ENCODE results near the gene PTP4A2.
"Not testable (repeated sequence)": the region's sequence is repeated elsewhere in the genome, so short reads cannot be mapped to it uniquely, and the experiment has no call there.

The PTP4A2 gene

DNA sequence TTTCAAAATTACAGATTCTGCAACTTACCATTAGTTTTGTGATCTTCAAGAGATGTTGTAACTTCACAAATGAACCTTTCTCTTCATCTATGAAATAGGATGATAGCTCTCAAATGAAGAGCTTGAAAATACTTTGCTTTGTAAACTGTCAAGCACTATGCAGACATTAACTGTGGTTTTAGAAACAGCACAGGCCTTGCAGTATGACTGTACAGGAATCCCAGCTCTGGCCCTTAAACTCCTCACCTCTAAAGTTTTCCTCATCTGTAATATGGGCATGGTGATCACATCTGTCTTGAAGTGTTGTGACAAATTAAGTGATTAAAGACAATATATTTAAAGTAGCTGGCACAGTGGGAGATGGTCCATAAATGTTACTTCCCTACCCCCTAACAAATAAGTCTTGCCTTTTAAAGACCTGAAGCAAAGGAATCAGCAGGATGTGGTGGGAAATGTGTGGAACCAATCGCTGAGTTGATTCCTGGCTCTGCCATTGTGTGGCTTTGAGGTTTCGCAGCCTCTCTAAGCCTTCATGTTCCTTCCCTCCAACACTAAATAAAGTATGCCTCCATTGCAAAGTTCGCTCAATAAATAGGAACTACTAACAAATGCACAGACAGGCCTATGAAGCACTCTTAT lies 5.5 kb upstream of the PTP4A2 start:
- Mint-ChIP-seq H3K9me3 (no peaks in the 10 kb centered on the region), H3K36me3 (ENCODE audit: low read depth) (no peaks in the 10 kb centered on the region), H3K4me1 (peaks cover 41% of the 10 kb centered on the region), H3K27ac (peak overlapping the region; percentile 96 to 98 (median 98)), H3K27me3 (ENCODE audit: low read depth) (no peaks in the 10 kb centered on the region), H3K4me3 (peak overlapping the region; percentile 79 to 84 (median 83))
- TF ChIP-seq CTCF (IDR thresholded peaks at IDR 0.05; ENCODE audit: unreplicated experiment in 3 of 3), result no peak

GRCh38 chr1:31942061-31942460 lies 3.9 kb upstream of the PTP4A2 start:
- not testable (repeated sequence) for H3K9me3 Mint-ChIP-seq; H3K36me3 Mint-ChIP-seq (ENCODE audit: low read depth); H3K27me3 Mint-ChIP-seq (ENCODE audit: low read depth)
- Mint-ChIP-seq H3K4me1 (peaks cover 45% of the 10 kb centered on the region), H3K27ac (peak overlapping the region; percentile 75 to 89 (median 89)), H3K4me3 (peak overlapping the region; percentile 24 to 27 (median 26))

GRCh38 chr1:31939484-31940329 lies 1.5 kb upstream of the PTP4A2 start:
- peak in 2 of 3 experiments; percentile 30 to 41 for TF ChIP-seq CTCF (IDR thresholded peaks at IDR 0.05; ENCODE audit: unreplicated experiment in 3 of 3)
- Mint-ChIP-seq H3K4me3 (peak overlapping the region; percentile 75 to 86 (median 81)), H3K27me3 (ENCODE audit: low read depth) (peaks cover 4% of the 10 kb centered on the region), H3K9me3 (no peaks in the 10 kb centered on the region), H3K27ac (peak overlapping the region; percentile 86 to 97 (median 92)), H3K4me1 (peaks cover 55% of the 10 kb centered on the region), H3K36me3 (ENCODE audit: low read depth) (no peaks in the 10 kb centered on the region)

DNA sequence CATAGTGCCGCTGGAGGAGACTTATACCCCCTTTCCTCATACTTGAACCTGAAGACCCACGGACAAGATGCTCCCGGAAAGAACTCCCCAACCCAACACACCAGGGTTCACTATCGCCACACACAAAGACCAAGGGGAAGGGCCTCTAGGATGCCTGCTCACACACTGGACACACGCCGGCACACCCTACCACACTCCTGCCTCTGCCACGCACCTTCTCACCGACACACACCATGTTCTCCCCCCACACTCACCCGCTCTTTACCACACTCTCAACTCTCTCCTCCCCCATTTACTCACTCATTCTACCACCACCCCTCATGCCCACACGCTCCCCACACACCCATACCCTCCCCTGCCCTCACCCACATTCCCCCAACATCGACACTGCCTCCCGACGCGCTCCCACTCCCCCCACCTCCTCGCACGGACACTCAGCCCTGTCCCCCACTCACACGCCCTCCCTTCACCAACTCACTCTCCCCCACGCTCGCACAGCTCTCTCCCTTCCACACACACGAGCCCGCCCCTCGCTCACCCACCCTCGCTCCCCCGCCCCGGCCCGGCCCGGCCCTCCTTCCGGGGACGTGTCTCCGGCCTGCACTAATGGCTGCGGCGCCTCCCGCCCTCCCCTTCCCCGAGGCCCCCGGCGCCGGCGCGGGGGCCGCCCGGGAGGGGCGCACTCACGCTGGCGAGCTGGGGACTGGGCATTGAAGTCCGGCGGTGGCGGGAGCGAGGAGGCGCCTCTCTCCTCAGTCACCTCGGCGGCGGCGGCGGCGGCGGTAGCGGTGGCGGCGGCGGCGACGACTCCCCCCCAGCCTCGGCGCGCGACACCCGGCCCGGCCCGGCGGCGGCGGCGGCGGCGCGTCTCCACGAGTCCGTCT lies 626 bp downstream of the PTP4A2 start:
- H3K4me3 Mint-ChIP-seq, result peak overlapping the region; percentile 97 to 100 (median 98)

DNA sequence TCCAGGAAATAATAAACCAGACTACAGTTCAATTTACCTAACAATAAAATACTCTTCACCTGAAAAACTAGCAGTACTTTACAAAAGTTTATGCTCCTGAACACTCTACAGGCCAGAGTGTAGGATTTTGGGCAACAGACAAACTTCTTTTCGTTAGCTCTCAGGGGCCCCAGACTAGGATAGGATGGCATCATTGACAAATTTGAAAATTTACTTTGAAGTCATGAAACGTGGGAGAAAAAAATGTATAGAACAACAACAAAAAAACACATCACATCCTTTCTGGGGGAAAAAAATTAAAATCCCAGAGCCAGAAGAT lies 1.2 kb downstream of the PTP4A2 start:
- Mint-ChIP-seq H3K36me3 (ENCODE audit: low read depth) (no peaks in the 10 kb centered on the region), H3K4me3 (peak overlapping the region; percentile 97 to 100 (median 98)), H3K27ac (peak overlapping the region; percentile 83 to 97 (median 94)), H3K27me3 (ENCODE audit: low read depth) (peaks cover 4% of the 10 kb centered on the region), H3K9me3 (no peaks in the 10 kb centered on the region), H3K4me1 (peaks cover 65% of the 10 kb centered on the region)
- no peak for TF ChIP-seq CTCF (IDR thresholded peaks at IDR 0.05; ENCODE audit: unreplicated experiment in 3 of 3)

More for the DNA sequence above, 626 bp downstream of the PTP4A2 start:
- Mint-ChIP-seq H3K27me3 (ENCODE audit: low read depth) (peaks cover 4% of the 10 kb centered on the region), H3K27ac (peak overlapping the region; percentile 83 to 97 (median 94)), H3K9me3 (no peaks in the 10 kb centered on the region), H3K36me3 (ENCODE audit: low read depth) (no peaks in the 10 kb centered on the region), H3K4me1 (peaks cover 63% of the 10 kb centered on the region)
- TF ChIP-seq CTCF (IDR thresholded peaks at IDR 0.05; ENCODE audit: unreplicated experiment in 3 of 3), result no peak
